22Rv1 (cell line): ENCODE measurements around the gene CMTM6.

Source experiments
- ZFX ChIP-seq: fragments of 450-650 bp; IDR thresholded peaks from 2 replicates; pipeline ENCODE4 v1.6.1; 2017; ENCODE audit warnings: antibody characterized with exemption, borderline replicate concordance
- TF ChIP-seq, protein P1 (sequence below): fragments of 450-650 bp; IDR thresholded peaks from 2 replicates; pipeline ENCODE4 v1.5.1; 2017; ENCODE audit warnings: mild to moderate bottlenecking

DNA sequence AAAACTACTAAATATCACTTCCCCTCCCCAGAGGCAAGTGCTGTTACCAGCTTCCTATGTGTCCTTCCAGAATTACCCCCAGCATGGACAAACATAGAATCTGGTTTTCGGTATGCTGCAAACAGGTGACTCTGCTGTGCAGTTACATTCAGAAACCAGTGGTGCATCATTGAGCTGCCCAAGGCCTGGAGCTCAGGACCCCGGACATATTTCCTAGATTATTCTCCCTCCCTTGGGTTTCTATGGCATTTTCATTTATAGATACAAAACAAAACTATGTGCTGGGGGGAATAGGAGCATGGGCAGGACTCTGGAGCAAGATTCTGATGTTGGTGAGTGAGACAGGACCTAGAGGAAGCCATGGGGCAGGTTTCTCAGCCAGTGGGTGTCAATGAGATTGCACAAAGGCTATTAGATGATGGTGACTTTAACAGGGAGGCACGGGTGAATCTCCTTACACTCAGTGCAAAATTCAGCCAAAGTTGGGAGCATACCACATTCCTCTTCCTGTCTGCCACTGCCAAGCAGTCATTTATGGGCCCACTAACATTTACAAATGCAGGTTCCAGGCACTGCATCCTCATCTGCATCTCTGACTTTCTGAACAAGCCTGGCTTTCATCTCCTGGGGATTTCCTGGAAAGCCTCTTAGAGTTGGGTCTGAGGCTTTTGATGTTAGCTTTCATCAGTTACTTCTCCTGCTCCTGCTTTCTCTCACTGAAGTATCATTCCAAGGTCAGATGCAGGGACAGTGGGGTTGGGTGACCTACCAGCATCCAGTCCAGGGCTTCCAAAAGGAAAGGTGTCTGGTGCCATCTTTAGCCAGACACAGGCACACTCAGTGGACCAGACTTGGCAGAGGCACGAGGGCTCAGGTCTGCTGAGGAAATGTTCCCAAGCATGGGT, 66.5 kb downstream of the CMTM6 start:
- no peak for TF ChIP-seq ZFX
- TF ChIP-seq, protein P1, sequence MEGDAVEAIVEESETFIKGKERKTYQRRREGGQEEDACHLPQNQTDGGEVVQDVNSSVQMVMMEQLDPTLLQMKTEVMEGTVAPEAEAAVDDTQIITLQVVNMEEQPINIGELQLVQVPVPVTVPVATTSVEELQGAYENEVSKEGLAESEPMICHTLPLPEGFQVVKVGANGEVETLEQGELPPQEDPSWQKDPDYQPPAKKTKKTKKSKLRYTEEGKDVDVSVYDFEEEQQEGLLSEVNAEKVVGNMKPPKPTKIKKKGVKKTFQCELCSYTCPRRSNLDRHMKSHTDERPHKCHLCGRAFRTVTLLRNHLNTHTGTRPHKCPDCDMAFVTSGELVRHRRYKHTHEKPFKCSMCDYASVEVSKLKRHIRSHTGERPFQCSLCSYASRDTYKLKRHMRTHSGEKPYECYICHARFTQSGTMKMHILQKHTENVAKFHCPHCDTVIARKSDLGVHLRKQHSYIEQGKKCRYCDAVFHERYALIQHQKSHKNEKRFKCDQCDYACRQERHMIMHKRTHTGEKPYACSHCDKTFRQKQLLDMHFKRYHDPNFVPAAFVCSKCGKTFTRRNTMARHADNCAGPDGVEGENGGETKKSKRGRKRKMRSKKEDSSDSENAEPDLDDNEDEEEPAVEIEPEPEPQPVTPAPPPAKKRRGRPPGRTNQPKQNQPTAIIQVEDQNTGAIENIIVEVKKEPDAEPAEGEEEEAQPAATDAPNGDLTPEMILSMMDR = no peak
